ENCODE data around the gene PPP2CA. TPM values are rescaled to one million over a fixed set of nuclear protein-coding genes. Genes with fewer than 3 reads are reported as not detected.

The PPP2CA gene
- total and polyA plus RNA-seq, 2 of the 13 experiments (the other 11 are each of a cell fraction or from before 2014, with no cell fraction given) = 82.4 to 171 TPM

DNA sequence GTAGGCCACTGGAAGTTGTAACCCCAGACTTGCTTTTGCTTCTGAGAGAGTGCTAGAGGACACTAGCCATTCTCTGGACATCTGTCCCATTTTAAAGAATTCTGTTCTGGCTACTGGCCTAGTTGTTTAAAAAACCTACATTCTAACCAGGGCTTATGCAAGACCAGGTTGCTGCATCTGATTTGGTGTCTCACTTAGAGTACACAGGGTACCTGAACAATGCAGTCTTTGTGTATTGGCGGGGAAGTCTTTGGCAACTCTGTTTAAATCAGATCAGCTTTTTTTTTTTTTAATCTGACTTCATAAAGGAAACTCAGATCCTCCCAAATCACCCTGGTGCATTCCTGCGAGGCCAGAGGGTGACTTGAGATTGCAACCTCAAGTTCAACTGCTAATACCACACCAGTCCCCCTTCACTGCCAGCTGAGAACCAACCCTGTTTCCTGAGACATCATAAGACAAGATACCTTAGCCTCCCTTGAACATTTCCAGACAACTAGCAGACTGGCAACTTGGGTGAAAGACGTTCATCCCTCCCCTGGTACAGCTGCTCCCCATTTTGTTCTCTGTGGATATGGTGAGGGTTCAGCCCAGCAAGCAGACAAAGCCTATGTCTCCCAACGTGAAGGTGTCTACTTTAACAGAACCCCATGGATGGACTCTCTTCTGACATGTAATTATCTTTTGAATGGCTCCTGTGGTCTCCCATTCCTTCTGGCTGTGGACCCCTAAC lies 76.1 kb downstream of the PPP2CA start:
- ChIA-PET POLR2A (interaction anchor here (0.6 to 2.0 kb wide), 7 partner anchors 9 to 110 kb away, joined by 3 to 9 read pairs (median 5); partner anchors contain the start of gene TCF7), CTCF (ENCODE audit: low intra/inter-chr PET ratio, low total read pairs) (interaction anchor here (1.0 kb wide), 1 partner anchor 110 kb away, joined by 3 read pairs; no protein-coding TSS in a partner anchor)
- intact Hi-C loops (cut with micrococcal nuclease; ENCODE audit: unreplicated experiment) = no loop called here
- H3K79me2 ChIP-seq (ENCODE audit: insufficient read depth, low read length) = peaks cover 15% of the 10 kb centered on the region
- peaks cover 11% of the 10 kb centered on the region for H4K20me1 ChIP-seq (ENCODE audit: insufficient read depth, low read length)
- ATAC-seq = peak; percentile 83
- H3K4me1 ChIP-seq (ENCODE audit: insufficient read depth, low read length) = peaks cover 30% of the 10 kb centered on the region
- H3K36me3 ChIP-seq (replicated peaks in 1 of 2; ENCODE audit: control insufficient read depth in 1 of 2, insufficient read depth in 2 of 2, low read length in 2 of 2) = peaks cover 17 to 68% of the 10 kb centered on the region in 2 experiments
- H3K4me3 ChIP-seq (replicated peaks in 1 of 3; ENCODE audit: insufficient read depth in 1 of 3, low read depth in 2 of 3, low read length in 3 of 3) = no peak overlapping the region; a peak in 1 of 6 replicates
- in situ Hi-C loops (cut with HindIII; ENCODE audit: extremely low pct_ligation_motif_present, low pct_unique_long_range_greater_than_20kb) = no loop called here
- H3K27ac ChIP-seq (ENCODE audit: extremely low read length, insufficient read depth, low read length) = peak overlapping the region; percentile 64
- no peak overlapping the region for H3K9ac ChIP-seq (ENCODE audit: insufficient read depth, low read depth, low read length)
- H3K9me3 ChIP-seq (ENCODE audit: low read length) = no peaks in the 10 kb centered on the region
- H2AFZ ChIP-seq (ENCODE audit: low read length) = no peak overlapping the region
- DNase-seq (ENCODE audit: low spot score) = peak; percentile 94
- peak overlapping the region; percentile 19; the same call in 1 of the 2 replicates for H3K4me2 ChIP-seq (ENCODE audit: low read depth, low read length)
- no peaks in the 10 kb centered on the region for H3K27me3 ChIP-seq (ENCODE audit: control insufficient read depth in 1 of 2, insufficient read depth in 2 of 2, low read length in 2 of 2)
- WGBS (ENCODE audit: low lambda C conversion rate) = 19% methylated on average over 4 of the region's 4 CpGs
- peak; percentile 96 for FAIRE-seq
- BruUV-seq (replicated peaks) = no TSS peak
- TF ChIP-seq ZNF841 (CRISPR knock-in tag; IDR thresholded peaks at IDR 0.05; ENCODE audit: borderline replicate concordance) (no peak), THYN1 (CRISPR knock-in tag; IDR thresholded peaks at IDR 0.05; ENCODE audit: borderline replicate concordance, low read depth) (no peak), ZMYM4 (CRISPR knock-in tag; IDR thresholded peaks at IDR 0.05) (no peak; the same call in 1 of the 2 replicates), ZNF644 (CRISPR knock-in tag; IDR thresholded peaks at IDR 0.05; ENCODE audit: low read depth) (no peak), KLF9 (CRISPR knock-in tag; IDR thresholded peaks at IDR 0.05; ENCODE audit: low read depth) (no peak), BCL6 (CRISPR knock-in tag; IDR thresholded peaks at IDR 0.05) (peak; percentile 59), GFI1 (CRISPR knock-in tag; IDR thresholded peaks at IDR 0.05; ENCODE audit: borderline replicate concordance) (peak; percentile 71; the same call in 1 of the 2 replicates), HIVEP1 (CRISPR knock-in tag; IDR thresholded peaks at IDR 0.05) (no peak), PCBP1 (IDR thresholded peaks at IDR 0.05; ENCODE audit: borderline replicate concordance, low read depth, low read length) (no peak), ZFP36L1 (CRISPR knock-in tag; IDR thresholded peaks at IDR 0.05) (no peak), NCOR1 (IDR thresholded peaks at IDR 0.05; ENCODE audit: borderline replicate concordance, low read length) (peak; percentile 65; the same call in 1 of the 2 replicates), ZNF3 (CRISPR knock-in tag; IDR thresholded peaks at IDR 0.05) (no peak), TSC22D2 (CRISPR knock-in tag; IDR thresholded peaks at IDR 0.05; ENCODE audit: borderline replicate concordance) (no peak), ZNF138 (CRISPR knock-in tag; IDR thresholded peaks at IDR 0.05; ENCODE audit: low read depth) (no peak), SP140L (CRISPR knock-in tag; IDR thresholded peaks at IDR 0.05; ENCODE audit: borderline replicate concordance) (no peak), ZFY (CRISPR knock-in tag; IDR thresholded peaks at IDR 0.05) (no peak), RARA (CRISPR knock-in tag; IDR thresholded peaks at IDR 0.05) (peak; percentile 44)
- TF ChIP-seq, protein P1, sequence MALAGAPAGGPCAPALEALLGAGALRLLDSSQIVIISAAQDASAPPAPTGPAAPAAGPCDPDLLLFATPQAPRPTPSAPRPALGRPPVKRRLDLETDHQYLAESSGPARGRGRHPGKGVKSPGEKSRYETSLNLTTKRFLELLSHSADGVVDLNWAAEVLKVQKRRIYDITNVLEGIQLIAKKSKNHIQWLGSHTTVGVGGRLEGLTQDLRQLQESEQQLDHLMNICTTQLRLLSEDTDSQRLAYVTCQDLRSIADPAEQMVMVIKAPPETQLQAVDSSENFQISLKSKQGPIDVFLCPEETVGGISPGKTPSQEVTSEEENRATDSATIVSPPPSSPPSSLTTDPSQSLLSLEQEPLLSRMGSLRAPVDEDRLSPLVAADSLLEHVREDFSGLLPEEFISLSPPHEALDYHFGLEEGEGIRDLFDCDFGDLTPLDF (CRISPR knock-in tag; IDR thresholded peaks at IDR 0.05) = no peak
- TF ChIP-seq, protein P2, sequence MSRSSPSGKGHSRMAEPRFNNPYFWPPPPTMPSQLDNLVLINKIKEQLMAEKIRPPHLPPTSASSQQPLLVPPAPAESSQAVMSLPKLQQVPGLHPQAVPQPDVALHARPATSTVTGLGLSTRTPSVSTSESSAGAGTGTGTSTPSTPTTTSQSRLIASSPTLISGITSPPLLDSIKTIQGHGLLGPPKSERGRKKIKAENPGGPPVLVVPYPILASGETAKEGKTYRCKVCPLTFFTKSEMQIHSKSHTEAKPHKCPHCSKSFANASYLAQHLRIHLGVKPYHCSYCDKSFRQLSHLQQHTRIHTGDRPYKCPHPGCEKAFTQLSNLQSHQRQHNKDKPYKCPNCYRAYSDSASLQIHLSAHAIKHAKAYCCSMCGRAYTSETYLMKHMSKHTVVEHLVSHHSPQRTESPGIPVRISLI (CRISPR knock-in tag; IDR thresholded peaks at IDR 0.05; ENCODE audit: borderline replicate concordance) = peak; percentile 95
- TF ChIP-seq, protein P3, sequence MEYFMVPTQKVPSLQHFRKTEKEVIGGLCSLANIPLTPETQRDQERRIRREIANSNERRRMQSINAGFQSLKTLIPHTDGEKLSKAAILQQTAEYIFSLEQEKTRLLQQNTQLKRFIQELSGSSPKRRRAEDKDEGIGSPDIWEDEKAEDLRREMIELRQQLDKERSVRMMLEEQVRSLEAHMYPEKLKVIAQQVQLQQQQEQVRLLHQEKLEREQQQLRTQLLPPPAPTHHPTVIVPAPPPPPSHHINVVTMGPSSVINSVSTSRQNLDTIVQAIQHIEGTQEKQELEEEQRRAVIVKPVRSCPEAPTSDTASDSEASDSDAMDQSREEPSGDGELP (IDR thresholded peaks at IDR 0.05; ENCODE audit: borderline replicate concordance, low read depth) = peak; percentile 53; the same call in 1 of the 2 replicates
- TF ChIP-seq, protein P4, sequence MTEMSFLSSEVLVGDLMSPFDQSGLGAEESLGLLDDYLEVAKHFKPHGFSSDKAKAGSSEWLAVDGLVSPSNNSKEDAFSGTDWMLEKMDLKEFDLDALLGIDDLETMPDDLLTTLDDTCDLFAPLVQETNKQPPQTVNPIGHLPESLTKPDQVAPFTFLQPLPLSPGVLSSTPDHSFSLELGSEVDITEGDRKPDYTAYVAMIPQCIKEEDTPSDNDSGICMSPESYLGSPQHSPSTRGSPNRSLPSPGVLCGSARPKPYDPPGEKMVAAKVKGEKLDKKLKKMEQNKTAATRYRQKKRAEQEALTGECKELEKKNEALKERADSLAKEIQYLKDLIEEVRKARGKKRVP (CRISPR knock-in tag; IDR thresholded peaks at IDR 0.05) = peak in 1 of 2 experiments; percentile 55; a peak in 1 of 4 replicates

Data from HepG2 (cell line).